Liver (tissue), 3 donors: ENCODE data around the gene KLF14.

Experiments used
- CTCF ChIP-seq: fragments of 150-350 bp; IDR thresholded peaks from 2 replicates; pipeline ENCODE4 v1.5.1; 2017; ENCODE audit warnings: improper control_type of control experiment, low read depth, low read length; ENCODE audit not compliant: missing input control
- GABPA ChIP-seq, 2 donors: IDR thresholded peaks in 1 of 2; conservative IDR thresholded peaks in 1 of 2; 2 replicates each; pipeline ENCODE4 v1.6.1; 2016; ENCODE audit warnings: antibody characterized with exemption in 2 of 2, mild to moderate bottlenecking in 1 of 2, moderate library complexity in 1 of 2
- JUND ChIP-seq, 2 donors: IDR thresholded peaks; 2 replicates each; pipeline ENCODE4 v1.6.1; 2016; ENCODE audit warnings: antibody characterized with exemption in 2 of 2
- MAX ChIP-seq: IDR thresholded peaks from 2 replicates; pipeline ENCODE4 v1.6.1; 2016; ENCODE audit warnings: antibody characterized with exemption
- RAD21 ChIP-seq, 2 donors: IDR thresholded peaks; 2 replicates each; pipeline ENCODE4 v1.6.1; 2016; ENCODE audit warnings: antibody characterized with exemption in 2 of 2, mild to moderate bottlenecking in 2 of 2
- REST ChIP-seq: IDR thresholded peaks from 2 replicates; pipeline ENCODE4 v1.6.1; 2016; ENCODE audit warnings: antibody characterized with exemption, mild to moderate bottlenecking
- SP1 ChIP-seq: IDR thresholded peaks from 2 replicates; pipeline ENCODE4 v1.6.1; 2018; ENCODE audit warnings: antibody characterized with exemption, mild to moderate bottlenecking
- TAF1 ChIP-seq: conservative IDR thresholded peaks from 2 replicates; pipeline ENCODE4 v1.6.1; 2016; ENCODE audit warnings: antibody characterized with exemption, mild to moderate bottlenecking
- YY1 ChIP-seq: IDR thresholded peaks from 2 replicates; pipeline ENCODE4 v1.6.1; 2016; ENCODE audit warnings: antibody characterized with exemption, mild to moderate bottlenecking
- donor health status: healthy.
- donor health status: healthy.

- TF ChIP-seq MAX (no peak), CTCF (no peak), TAF1 (no peak), REST (no peak), JUND (IDR thresholded peaks at IDR 0.05) (no peak), YY1 (no peak), SP1 (no peak), GABPA (IDR thresholded peaks at IDR 0.05 in 1 of 2, conservative IDR thresholded peaks at IDR 0.05 in 1 of 2) (no peak), RAD21 (IDR thresholded peaks at IDR 0.05) (no peak)
Measured at GRCh38 chr7:130777426-130777825, 43.4 kb upstream of the KLF14 start.
